Neutrophil (primary cell): ENCODE results near the gene ATP2A3.
A peak's percentile ranks its signal among the peaks of the same experiment; 100 is the strongest.

Experiments
- H3K27ac ChIP-seq: fragments of 200-600 bp; sonication (generic); 2 replicates; pipeline ENCODE4 v1.5.1; 2016; ENCODE audit warnings: mild to moderate bottlenecking, moderate library complexity
- H3K27me3 ChIP-seq: fragments of 200-600 bp; sonication (generic); 2 replicates; pipeline ENCODE4 v1.6.0; 2016; ENCODE audit warnings: mild to moderate bottlenecking
- H3K36me3 ChIP-seq: fragments of 200-600 bp; sonication (generic); 2 replicates; pipeline ENCODE4 v1.5.1; 2017
- H3K4me1 ChIP-seq, 2 experiments: fragments of 200-600 bp in 1 of 2; sonication (generic) in 1 of 2; 1 replicate in 1 of 2; 2 replicates in 1 of 2; pipeline versions ENCODE4 v1.5.1 to v1.6.1; 2013 to 2016; ENCODE audit warnings: low read depth in 1 of 2, low read length in 1 of 2, mild to moderate bottlenecking in 1 of 2, moderate library complexity in 1 of 2; ENCODE audit not compliant: control insufficient read depth in 1 of 2, insufficient read depth in 1 of 2
- H3K4me3 ChIP-seq, 2 experiments: fragments of 200-600 bp in 1 of 2; sonication (generic) in 1 of 2; 1 replicate in 1 of 2; 2 replicates in 1 of 2; pipeline ENCODE4 v1.5.1; 2013 to 2016; ENCODE audit warnings: low read depth in 1 of 2, low read length in 1 of 2, mild to moderate bottlenecking in 1 of 2, moderate library complexity in 1 of 2
- H3K9me3 ChIP-seq: fragments of 200-600 bp; sonication (generic); 2 replicates; pipeline ENCODE4 v1.5.1; 2016
- CTCF ChIP-seq: fragments of 200-600 bp; sonication (generic); IDR thresholded peaks from 2 replicates; pipeline ENCODE4 v1.5.1; 2016; ENCODE audit warnings: antibody characterized with exemption

ATP2A3 gene

GRCh38 chr17:3974138-3974687 is 10.0 kb upstream of the ATP2A3 start:
- no peaks in the 10 kb centered on the region for H3K9me3 ChIP-seq
- H3K4me1 ChIP-seq, result peaks cover 21 to 24% of the 10 kb centered on the region in 2 experiments
- H3K27me3 ChIP-seq, result peaks cover 7% of the 10 kb centered on the region
- H3K4me3 ChIP-seq, result peak overlapping the region in 1 of 2 experiments; percentile 27
- peak overlapping the region; percentile 41 for H3K27ac ChIP-seq
- H3K36me3 ChIP-seq, result no peaks in the 10 kb centered on the region
- no peak for TF ChIP-seq CTCF

DNA sequence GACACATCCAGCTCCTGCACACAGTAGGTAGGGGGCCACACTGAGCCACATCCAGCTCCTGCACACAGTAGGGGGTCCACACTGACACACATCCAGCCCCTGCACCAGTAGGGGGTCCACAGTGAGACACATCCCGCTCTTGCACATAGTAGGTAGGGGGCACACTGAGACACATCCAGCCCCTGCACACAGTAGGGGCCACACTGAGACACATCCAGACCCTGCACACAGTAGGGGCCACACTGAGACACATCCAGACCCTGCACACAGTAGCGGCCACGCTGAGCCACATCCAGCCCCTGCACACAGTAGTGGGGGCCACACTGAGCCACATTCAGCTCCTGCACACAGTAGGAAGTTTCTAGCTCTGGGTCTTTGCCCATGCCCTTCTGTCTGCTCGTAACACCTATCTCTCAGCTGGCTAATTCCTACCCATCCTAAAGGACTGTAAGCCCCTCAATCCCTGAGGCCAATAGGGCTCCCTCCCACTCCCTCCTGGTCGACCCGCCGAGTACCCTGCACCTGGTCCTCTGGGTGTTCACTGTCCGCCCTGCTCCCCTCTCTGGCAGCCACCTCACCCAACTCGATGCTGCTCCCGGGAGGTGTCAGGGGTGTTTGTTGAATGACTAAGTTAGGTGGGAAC is 9.4 kb upstream of the ATP2A3 start:
- Histone ChIP-seq H3K27me3 (peaks cover 7% of the 10 kb centered on the region), H3K4me1 (peaks cover 19 to 24% of the 10 kb centered on the region in 2 experiments), H3K9me3 (no peaks in the 10 kb centered on the region), H3K4me3 (peak overlapping the region in 1 of 2 experiments; percentile 27), H3K36me3 (no peaks in the 10 kb centered on the region), H3K27ac (no peak overlapping the region)
- no peak for TF ChIP-seq CTCF

DNA sequence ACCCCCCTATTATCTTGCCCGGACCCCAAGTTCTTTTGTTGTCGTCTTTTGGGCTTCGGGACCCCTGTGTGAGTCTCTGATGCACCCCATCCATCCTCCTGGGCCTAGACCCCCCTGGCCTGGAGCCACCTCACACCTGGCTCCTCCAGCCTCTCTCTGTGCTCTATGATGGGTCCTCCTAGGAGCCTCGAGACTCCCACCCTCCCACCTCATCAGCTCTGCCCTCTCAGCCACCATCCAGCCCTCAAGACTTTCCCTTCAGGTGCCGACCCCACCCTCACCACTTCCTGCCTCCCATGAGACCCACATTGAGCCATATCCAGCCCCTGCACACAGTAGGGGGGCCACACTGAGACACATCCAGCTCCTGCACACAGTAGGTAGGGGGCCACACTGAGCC is 8.7 kb upstream of the ATP2A3 start:
- Histone ChIP-seq H3K27me3 (peaks cover 7% of the 10 kb centered on the region), H3K27ac (no peak overlapping the region), H3K4me1 (peaks cover 19 to 24% of the 10 kb centered on the region in 2 experiments), H3K9me3 (no peaks in the 10 kb centered on the region), H3K36me3 (no peaks in the 10 kb centered on the region), H3K4me3 (no peak overlapping the region)
- TF ChIP-seq CTCF, result no peak

- peaks cover 19 to 24% of the 10 kb centered on the region in 2 experiments for H3K4me1 ChIP-seq
- no peak overlapping the region for H3K27ac ChIP-seq
- H3K4me3 ChIP-seq, result no peak overlapping the region
- H3K9me3 ChIP-seq, result no peaks in the 10 kb centered on the region
- H3K36me3 ChIP-seq, result no peaks in the 10 kb centered on the region
- peaks cover 7% of the 10 kb centered on the region for H3K27me3 ChIP-seq
- TF ChIP-seq CTCF, result no peak
Observed at GRCh38 chr17:3972281-3972731, 8.1 kb upstream of the ATP2A3 start.

GRCh38 chr17:3970668-3971067 is 6.4 kb upstream of the ATP2A3 start:
- H3K4me1 ChIP-seq, result peaks cover 19 to 25% of the 10 kb centered on the region in 2 experiments
- H3K4me3 ChIP-seq, result no peak overlapping the region
- H3K27ac ChIP-seq, result no peak overlapping the region
- H3K36me3 ChIP-seq, result no peaks in the 10 kb centered on the region
- peaks cover 7% of the 10 kb centered on the region for H3K27me3 ChIP-seq
- H3K9me3 ChIP-seq, result no peaks in the 10 kb centered on the region
- no peak for TF ChIP-seq CTCF
